ENCODE data around the gene GAS5.

GRCh38 chr1:173913111-173913510 is 45.3 kb upstream of the GAS5 start:
- TF ChIP-seq CTCF (IDR thresholded peaks at IDR 0.05 in 4 of 5, conservative IDR thresholded peaks at IDR 0.05 in 1 of 5) = no peak
- TF ChIP-seq POLR2A (IDR thresholded peaks at IDR 0.05) = no peak

Data from gastrocnemius medialis (tissue), 4 donors.